GM23248 (cell line): ENCODE results near the gene BCKDHB.
"Not testable (repeated sequence)": the region's sequence is repeated elsewhere in the genome, so short reads cannot be mapped to it uniquely, and the experiment has no call there.

Experiments
- EZH2 ChIP-seq: fragments of 200-600 bp; sonication (generic); IDR thresholded peaks from 2 replicates; pipeline ENCODE4 v1.6.1; 2018; ENCODE audit warnings: antibody characterized with exemption, mild to moderate bottlenecking; ENCODE audit not compliant: insufficient read depth, poor library complexity, severe bottlenecking
- EZH2phosphoT487 ChIP-seq: fragments of 200-600 bp; sonication (generic); IDR thresholded peaks from 2 replicates; pipeline ENCODE4 v1.6.1; 2018; ENCODE audit warnings: antibody characterized with exemption, moderate library complexity, mild to moderate bottlenecking, low read depth; ENCODE audit not compliant: insufficient read depth

DNA sequence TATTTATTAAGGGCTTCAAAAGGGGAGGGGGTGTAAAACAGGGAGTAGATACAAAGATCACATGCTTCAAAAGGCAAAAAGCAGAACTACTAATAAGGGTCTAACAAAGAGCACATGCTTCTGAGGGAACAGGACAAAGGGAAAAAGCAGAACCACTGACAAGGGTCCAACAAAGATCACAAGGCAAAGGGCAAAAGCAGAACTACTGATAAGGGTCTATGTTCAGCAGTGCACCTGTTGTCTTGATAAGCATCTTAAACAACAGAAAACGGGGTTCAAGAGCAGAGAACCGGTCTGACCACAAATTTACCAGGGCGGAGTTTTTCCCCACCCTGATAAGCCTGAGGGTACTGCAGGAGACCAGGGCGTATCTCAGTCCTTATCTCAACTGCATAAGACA, 105.4 kb downstream of the BCKDHB start:
- TF ChIP-seq EZH2, EZH2phosphoT487: not testable (repeated sequence)
